Measurements from ENCODE around the gene GRIK5.

GRCh38 chr19:41993612-41994483 is 76.2 kb downstream of the GRIK5 start, which contains the start of gene ATP1A3:
- TF ChIP-seq CTCF (IDR thresholded peaks at IDR 0.05; ENCODE audit: extremely low read depth in 1 of 2, insufficient read depth in 1 of 2, low read depth in 1 of 2, low read length in 2 of 2) (no peak), MYC (IDR thresholded peaks at IDR 0.05; ENCODE audit: low read depth, low read length) (no peak), POLR2A (IDR thresholded peaks at IDR 0.05; ENCODE audit: low read depth, low read length) (no peak), JUN (IDR thresholded peaks at IDR 0.05; ENCODE audit: borderline replicate concordance, insufficient read depth, insufficient read length, low read depth) (no peak), EZH2 (IDR thresholded peaks at IDR 0.05; ENCODE audit: borderline replicate concordance, low read depth, low read length, severe bottlenecking) (peak; percentile 55), GATA2 (IDR thresholded peaks at IDR 0.05; ENCODE audit: insufficient read depth, insufficient read length, low read depth, low read length) (no peak), POLR2AphosphoS5 (IDR thresholded peaks at IDR 0.05; ENCODE audit: insufficient read depth, low read depth, low read length) (no peak), MAX (IDR thresholded peaks at IDR 0.05; ENCODE audit: insufficient read depth, insufficient read length) (no peak), FOS (IDR thresholded peaks at IDR 0.05; ENCODE audit: borderline replicate concordance, insufficient read depth, low read length) (no peak)

Data from endothelial cell of umbilical vein (primary cell).